DOHH2 (cell line): Measurements from ENCODE around the gene TFPI2.

Experiments
- H3F3A ChIP-seq: fragments of 200-600 bp; sonication (generic), shearing (Covaris generic); 2 replicates; pipeline ENCODE4 v1.6.0; 2016; ENCODE audit warnings: antibody characterized with exemption, mild to moderate bottlenecking; ENCODE audit not compliant: control insufficient read depth, insufficient read depth
- H3K27ac ChIP-seq: fragments of 200-600 bp; sonication (generic); 2 replicates; pipeline ENCODE4 v1.5.1; 2014; ENCODE audit warnings: low read depth, mild to moderate bottlenecking, low read length, moderate library complexity
- H3K27me3 ChIP-seq: fragments of 200-600 bp; sonication (generic); 2 replicates; pipeline ENCODE4 v1.6.1; 2014; ENCODE audit warnings: mild to moderate bottlenecking, low read length, mixed read lengths; ENCODE audit not compliant: control insufficient read depth
- H3K36me3 ChIP-seq: fragments of 200-600 bp; sonication (generic); 2 replicates; pipeline ENCODE4 v1.6.1; 2014; ENCODE audit warnings: mild to moderate bottlenecking, low read length, moderate library complexity, mixed read lengths; ENCODE audit not compliant: control insufficient read depth
- H3K4me1 ChIP-seq: fragments of 200-600 bp; sonication (generic); 2 replicates; pipeline ENCODE4 v1.6.1; 2014; ENCODE audit warnings: mild to moderate bottlenecking, low read length, mixed read lengths; ENCODE audit not compliant: control insufficient read depth
- H3K4me2 ChIP-seq: fragments of 200-600 bp; sonication (generic); 2 replicates; pipeline ENCODE4 v1.6.0; 2014; ENCODE audit warnings: mild to moderate bottlenecking, low read length, moderate library complexity
- H3K4me3 ChIP-seq: fragments of 200-600 bp; sonication (generic); 2 replicates; pipeline ENCODE4 v1.5.1; 2014; ENCODE audit warnings: mild to moderate bottlenecking, low read length, mixed read lengths
- H3K79me2 ChIP-seq: fragments of 200-600 bp; sonication (generic); 2 replicates; pipeline ENCODE4 v1.6.1; 2014; ENCODE audit warnings: mild to moderate bottlenecking, low read length, mixed read lengths; ENCODE audit not compliant: control insufficient read depth
- H3K9me2 ChIP-seq: fragments of 200-600 bp; sonication (generic); replicated peaks from 2 replicates; pipeline ENCODE4 v1.6.1; 2014; ENCODE audit warnings: mild to moderate bottlenecking, low read length, mixed read lengths; ENCODE audit not compliant: control insufficient read depth
- H3K9me3 ChIP-seq: fragments of 200-600 bp; sonication (generic); 2 replicates; pipeline ENCODE4 v1.6.1; 2014; ENCODE audit warnings: antibody characterized with exemption, low read length, mixed read lengths; ENCODE audit not compliant: control insufficient read depth, insufficient read depth
- H4K20me1 ChIP-seq: fragments of 200-600 bp; sonication (generic); 2 replicates; pipeline ENCODE4 v1.6.0; 2014; ENCODE audit warnings: low read depth, mild to moderate bottlenecking, antibody characterized with exemption, low read length, moderate library complexity; ENCODE audit not compliant: control insufficient read depth, insufficient read depth
- CTCF ChIP-seq: fragments of 200-600 bp; sonication (generic); IDR thresholded peaks from one replicate; pipeline ENCODE4 v1.5.1; 2014; ENCODE audit warnings: antibody characterized with exemption, mild to moderate bottlenecking, low read depth, low read length; ENCODE audit not compliant: poor library complexity, severe bottlenecking
- EZH2phosphoT487 ChIP-seq: fragments of 200-600 bp; sonication (generic); IDR thresholded peaks from 2 replicates; pipeline ENCODE4 v1.6.1; 2017; ENCODE audit warnings: borderline replicate concordance, mild to moderate bottlenecking, antibody characterized with exemption, low read length, moderate library complexity, mixed read lengths

The TFPI2 gene

GRCh38 chr7:93838966-93839365 lies 51.6 kb downstream of the TFPI2 start:
- Histone ChIP-seq H3K27ac (no peak overlapping the region), H3K9me3 (no peaks in the 10 kb centered on the region), H3K79me2 (no peaks in the 10 kb centered on the region), H4K20me1 (no peaks in the 10 kb centered on the region), H3F3A (no peaks in the 10 kb centered on the region), H3K27me3 (peaks cover 24% of the 10 kb centered on the region; the same call in 1 of the 2 replicates), H3K9me2 (no peaks in the 10 kb centered on the region), H3K36me3 (no peaks in the 10 kb centered on the region), H3K4me3 (no peak overlapping the region), H3K4me2 (no peak overlapping the region), H3K4me1 (peaks cover 8% of the 10 kb centered on the region)
- no peak for TF ChIP-seq EZH2phosphoT487
- no peak for TF ChIP-seq CTCF

GRCh38 chr7:93837245-93837644 lies 53.3 kb downstream of the TFPI2 start:
- no peaks in the 10 kb centered on the region for H3F3A ChIP-seq
- no peaks in the 10 kb centered on the region for H4K20me1 ChIP-seq
- peaks cover 28% of the 10 kb centered on the region for H3K27me3 ChIP-seq
- TF ChIP-seq CTCF, result no peak
- TF ChIP-seq EZH2phosphoT487, result no peak
- no peaks in the 10 kb centered on the region for H3K79me2 ChIP-seq
- H3K9me3 ChIP-seq, result no peaks in the 10 kb centered on the region
- peaks cover 8% of the 10 kb centered on the region for H3K4me1 ChIP-seq
- no peak overlapping the region for H3K4me2 ChIP-seq
- H3K27ac ChIP-seq, result no peak overlapping the region
- H3K36me3 ChIP-seq, result no peaks in the 10 kb centered on the region
- no peak overlapping the region for H3K4me3 ChIP-seq
- no peaks in the 10 kb centered on the region for H3K9me2 ChIP-seq

- no peaks in the 10 kb centered on the region for H3K79me2 ChIP-seq
- H3K4me3 ChIP-seq, result no peak overlapping the region
- no peak overlapping the region for H3K27ac ChIP-seq
- no peak overlapping the region for H3K4me2 ChIP-seq
- H3K27me3 ChIP-seq, result peaks cover 25% of the 10 kb centered on the region
- no peaks in the 10 kb centered on the region for H3K36me3 ChIP-seq
- no peaks in the 10 kb centered on the region for H4K20me1 ChIP-seq
- TF ChIP-seq EZH2phosphoT487, result no peak
- TF ChIP-seq CTCF, result no peak
- no peaks in the 10 kb centered on the region for H3K9me2 ChIP-seq
- H3K4me1 ChIP-seq, result peaks cover 8% of the 10 kb centered on the region
- H3K9me3 ChIP-seq, result no peaks in the 10 kb centered on the region
- no peaks in the 10 kb centered on the region for H3F3A ChIP-seq
Observed at GRCh38 chr7:93836116-93836515, 54.4 kb downstream of the TFPI2 start.

- Histone ChIP-seq H3K36me3 (no peaks in the 10 kb centered on the region), H3K79me2 (no peaks in the 10 kb centered on the region), H3K4me3 (no peak overlapping the region), H3K27me3 (peaks cover 21% of the 10 kb centered on the region), H3F3A (no peaks in the 10 kb centered on the region), H3K27ac (no peak overlapping the region), H4K20me1 (no peaks in the 10 kb centered on the region), H3K9me2 (no peaks in the 10 kb centered on the region), H3K4me1 (peaks cover 3% of the 10 kb centered on the region), H3K9me3 (no peaks in the 10 kb centered on the region), H3K4me2 (no peak overlapping the region)
- no peak for TF ChIP-seq CTCF
Observed at GRCh38 chr7:93835702-93836101, 54.9 kb downstream of the TFPI2 start.
